HG03432 (cell line): Measurements from ENCODE around the gene TMPRSS6.
A peak's percentile ranks its signal among the peaks of the same experiment; 100 is the strongest.

Source experiments
- ATAC-seq: cut with Tn5 transposase; IDR thresholded peaks from one replicate; pipeline ENCODE4 v1.9.1; 2021; ENCODE audit warnings: mild to moderate bottlenecking, moderate library complexity; ENCODE audit not compliant: unreplicated experiment

TMPRSS6 gene

GRCh38 chr22:37032134-37032534, 77.4 kb downstream of the TMPRSS6 start:
- ATAC-seq: no peak

DNA sequence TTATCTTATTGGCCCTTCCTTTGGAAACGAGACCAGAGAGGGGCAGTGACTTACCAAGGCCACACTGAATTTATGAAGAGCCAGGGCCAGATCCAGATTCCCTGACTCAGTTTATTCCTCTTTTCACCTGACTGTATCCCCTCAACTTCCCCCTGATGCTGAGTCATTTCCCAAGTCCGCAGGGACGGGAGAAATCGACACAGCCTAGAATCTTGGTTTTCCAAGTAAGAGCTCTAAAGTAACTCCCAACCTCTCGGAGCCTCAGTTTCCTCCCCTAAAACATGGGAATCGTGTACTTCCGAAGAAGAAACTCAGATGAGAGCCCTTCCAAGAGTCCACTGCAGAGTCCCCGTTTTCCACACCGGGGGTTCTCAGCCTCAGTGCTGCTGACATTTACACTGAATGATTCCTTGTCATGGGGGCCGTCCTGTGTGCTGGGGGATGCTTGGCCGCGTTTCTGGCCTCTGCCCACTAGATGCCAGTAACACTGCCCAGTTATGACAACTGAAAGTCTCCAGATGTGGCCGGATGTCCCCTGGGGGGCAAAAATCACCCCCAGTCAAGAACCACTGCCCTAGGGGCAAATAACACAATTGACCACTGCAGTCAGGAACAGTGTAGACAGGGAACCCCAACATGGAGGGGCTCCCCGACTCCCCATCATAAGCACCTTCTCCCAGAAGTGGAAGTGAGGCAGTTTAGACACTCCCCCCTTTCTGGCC, 78.8 kb downstream of the TMPRSS6 start:
- no peak for ATAC-seq

GRCh38 chr22:37028692-37029674, 80.5 kb downstream of the TMPRSS6 start:
- no peak for ATAC-seq

DNA sequence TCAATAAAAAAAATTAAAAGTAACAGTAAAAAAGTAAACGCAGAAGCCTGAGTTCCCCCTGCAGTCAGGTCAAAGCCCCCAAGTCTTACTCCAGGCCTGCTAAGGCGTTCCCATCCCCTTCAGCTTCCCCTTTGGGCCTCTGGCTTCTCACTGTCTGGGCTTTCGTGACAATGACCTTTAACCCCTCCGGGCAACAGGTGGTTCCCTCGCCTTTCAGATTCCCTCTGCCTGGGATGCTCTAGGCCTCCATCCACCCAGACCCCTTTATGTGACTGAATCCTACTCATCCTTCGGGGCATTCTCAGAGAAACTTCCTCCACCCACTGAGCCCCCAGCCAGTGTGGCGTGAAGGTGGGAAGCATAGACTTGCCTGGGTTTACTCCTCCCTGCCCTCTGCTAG, 82.0 kb downstream of the TMPRSS6 start:
- ATAC-seq: no peak

GRCh38 chr22:37026325-37026724, 83.2 kb downstream of the TMPRSS6 start:
- ATAC-seq: no peak

DNA sequence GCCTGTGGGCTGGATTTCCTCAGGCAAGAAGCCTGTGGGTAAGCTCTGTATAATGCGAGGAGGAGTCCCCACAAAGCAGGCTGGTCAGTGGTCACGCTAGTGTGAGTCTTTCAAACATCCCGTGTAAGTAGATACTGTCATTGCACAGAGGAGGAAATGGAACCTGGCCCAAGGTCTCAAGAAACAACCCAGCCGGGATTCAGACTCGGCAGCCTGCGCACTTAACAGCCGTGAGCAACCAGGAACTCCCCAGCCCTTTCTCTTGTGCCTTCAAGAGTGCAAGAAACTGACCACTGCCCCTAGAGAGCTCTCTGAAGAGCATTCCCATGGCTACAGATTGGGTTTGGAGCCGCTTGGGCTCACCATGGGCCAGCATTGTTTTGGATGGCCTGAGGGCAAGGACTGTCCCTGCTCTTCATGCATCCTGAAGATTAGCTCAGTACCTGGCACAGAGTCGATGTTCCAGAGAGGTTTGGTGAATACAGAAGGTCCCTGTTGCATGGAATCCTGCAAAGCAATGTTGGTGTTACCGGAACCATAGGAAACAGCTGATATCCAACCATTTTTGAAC, 83.9 kb downstream of the TMPRSS6 start:
- ATAC-seq: no peak

- ATAC-seq: no peak
These were observed 85.0 kb downstream of the TMPRSS6 start for GRCh38 chr22:37024339-37025157.

DNA sequence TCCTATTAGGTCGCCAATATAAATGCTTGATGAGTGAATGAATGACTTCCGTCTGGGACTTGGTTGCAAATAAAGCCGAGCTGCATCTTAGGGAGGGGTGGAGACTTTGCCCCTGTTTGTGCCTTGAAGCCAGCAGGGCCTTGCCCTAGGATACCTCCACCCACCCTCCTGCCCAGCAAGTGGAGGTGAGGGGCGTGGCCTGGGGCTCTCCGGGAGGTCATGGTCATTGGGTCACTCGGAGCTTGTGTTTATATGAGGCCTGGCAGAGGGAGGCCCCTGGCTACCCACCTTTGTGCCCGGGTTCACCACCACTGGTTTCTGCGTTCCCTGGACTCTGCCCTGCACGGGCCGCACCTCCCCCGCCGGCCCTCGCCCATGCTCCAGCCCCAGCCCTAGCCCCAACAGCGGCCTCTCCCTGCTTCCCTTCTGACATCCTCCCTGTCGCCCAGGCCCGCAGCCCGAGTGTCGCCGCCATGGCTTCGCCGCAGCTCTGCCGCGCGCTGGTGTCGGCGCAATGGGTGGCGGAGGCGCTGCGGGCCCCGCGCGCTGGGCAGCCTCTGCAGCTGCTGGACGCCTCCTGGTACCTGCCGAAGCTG, 85.7 kb downstream of the TMPRSS6 start:
- no peak for ATAC-seq

DNA sequence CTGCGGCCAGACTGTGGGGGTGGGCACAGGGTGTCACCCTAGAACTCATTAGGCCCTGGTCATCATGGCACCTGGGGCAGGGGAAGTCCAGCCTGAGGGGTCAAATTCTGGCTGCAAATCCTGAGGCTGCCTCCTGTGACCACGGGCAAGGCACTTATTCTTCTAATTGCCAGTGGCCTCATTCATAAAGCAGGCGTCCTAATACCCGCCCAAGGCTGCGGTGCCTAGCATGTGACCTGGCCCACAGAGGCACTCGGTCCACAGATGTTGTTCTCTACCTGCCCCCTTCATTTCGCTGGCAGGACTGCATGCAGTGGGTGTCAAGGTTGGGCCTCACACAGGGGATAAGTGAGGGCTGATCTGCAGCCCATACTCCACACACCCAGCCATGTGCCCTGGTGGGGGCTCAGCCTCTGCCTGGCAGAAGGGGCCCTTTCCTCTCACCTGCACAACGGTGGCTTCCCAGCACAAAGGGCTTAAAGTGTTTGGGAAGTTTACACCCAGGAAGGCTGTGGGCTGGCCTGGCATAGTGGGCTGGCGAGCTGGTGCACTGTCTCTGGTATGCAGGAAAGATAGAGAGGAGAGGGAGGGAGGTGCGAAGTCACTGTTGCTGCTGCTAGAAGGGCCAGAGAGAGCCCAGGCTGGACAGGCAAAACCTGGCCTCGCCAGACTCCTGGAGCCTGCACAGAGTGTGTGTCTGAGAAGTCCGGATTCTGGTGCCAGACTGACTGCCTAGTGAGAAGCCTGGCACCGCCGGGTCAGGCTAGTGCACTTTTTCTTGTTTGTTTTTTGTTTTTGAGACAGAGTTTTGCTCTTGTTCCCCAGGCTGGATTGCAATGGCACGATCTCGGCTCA, 86.8 kb downstream of the TMPRSS6 start:
- ATAC-seq: no peak

GRCh38 chr22:37021710-37022482, 87.6 kb downstream of the TMPRSS6 start:
- ATAC-seq: no peak

DNA sequence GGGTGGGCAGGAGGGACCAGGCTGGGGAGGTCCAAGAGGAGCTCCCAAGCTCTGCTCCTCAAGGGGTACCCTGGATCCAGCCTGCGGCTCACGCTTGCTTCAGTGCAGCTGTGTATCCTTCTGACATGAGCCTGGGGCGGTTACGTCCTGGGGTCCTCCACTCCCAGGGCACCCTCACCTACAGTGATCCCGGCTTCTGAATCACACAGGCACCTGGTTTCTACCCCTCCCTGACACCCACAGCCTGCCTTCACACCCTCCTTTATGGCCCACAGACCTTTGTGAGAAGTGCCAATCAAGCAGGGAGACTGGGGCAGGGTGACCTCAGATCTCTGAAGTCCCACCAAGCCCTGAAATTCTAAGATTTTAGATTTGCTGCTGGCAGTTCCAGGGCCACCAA, 88.5 kb downstream of the TMPRSS6 start:
- ATAC-seq: no peak

GRCh38 chr22:37020192-37020479, 89.4 kb downstream of the TMPRSS6 start:
- ATAC-seq: no peak

DNA sequence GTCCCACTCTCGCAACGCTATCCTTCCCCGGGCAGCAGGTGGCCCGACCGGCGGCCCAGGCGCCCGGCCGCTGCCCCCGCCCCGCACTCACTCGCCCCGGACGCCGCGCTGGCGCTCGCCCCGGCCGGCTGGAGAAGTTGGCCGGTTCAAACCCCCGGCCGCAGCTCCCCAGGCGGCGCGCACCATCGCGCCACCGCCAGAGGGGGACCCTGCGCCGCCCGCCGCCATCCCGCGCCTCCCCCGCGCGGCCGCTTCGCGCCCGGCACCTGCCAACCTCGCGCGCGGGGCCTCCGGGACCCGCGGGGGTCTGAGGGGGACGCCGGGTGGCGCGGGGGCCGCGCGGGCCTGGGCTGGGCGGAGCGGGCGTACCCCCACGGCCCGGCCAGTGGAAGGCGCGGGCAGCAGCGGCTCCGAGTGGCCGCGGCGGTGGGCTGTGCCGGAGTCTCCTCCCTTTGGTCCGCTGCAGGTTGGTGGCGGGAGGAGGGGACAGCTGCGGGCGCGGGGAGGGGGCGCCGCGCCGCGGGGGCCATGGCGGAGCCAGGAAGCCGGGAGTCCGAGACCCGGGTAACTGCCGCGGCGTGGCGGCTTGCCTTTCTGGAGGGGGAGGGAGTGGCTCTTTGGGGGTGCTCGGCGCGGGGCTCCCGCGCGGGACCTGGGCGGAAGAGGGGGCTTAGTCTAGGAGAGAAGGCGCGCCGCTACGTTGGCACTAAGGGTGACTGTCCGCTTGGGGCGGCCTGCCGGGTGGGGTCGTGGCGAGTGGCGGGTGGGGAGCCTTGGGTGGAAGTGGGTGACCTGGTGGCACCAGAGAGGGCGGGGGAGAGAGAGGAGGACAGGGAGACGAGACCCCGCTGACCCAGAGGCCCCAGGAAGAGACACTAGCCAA, 90.0 kb downstream of the TMPRSS6 start, which contains the start of the genes MPST and TST:
TSS of gene MPST (plus strand) at position 434 of the 883 bp plus-strand sequence. CDS start at position 529, 95 bp downstream.
TSS of gene TST (minus strand) at position 139 of the 883 bp plus-strand sequence. CDS start 715 bp downstream, outside the sequence.
- peak; percentile 58 for ATAC-seq

GRCh38 chr22:37018815-37019308, 90.7 kb downstream of the TMPRSS6 start:
- peak; percentile 25 for ATAC-seq

DNA sequence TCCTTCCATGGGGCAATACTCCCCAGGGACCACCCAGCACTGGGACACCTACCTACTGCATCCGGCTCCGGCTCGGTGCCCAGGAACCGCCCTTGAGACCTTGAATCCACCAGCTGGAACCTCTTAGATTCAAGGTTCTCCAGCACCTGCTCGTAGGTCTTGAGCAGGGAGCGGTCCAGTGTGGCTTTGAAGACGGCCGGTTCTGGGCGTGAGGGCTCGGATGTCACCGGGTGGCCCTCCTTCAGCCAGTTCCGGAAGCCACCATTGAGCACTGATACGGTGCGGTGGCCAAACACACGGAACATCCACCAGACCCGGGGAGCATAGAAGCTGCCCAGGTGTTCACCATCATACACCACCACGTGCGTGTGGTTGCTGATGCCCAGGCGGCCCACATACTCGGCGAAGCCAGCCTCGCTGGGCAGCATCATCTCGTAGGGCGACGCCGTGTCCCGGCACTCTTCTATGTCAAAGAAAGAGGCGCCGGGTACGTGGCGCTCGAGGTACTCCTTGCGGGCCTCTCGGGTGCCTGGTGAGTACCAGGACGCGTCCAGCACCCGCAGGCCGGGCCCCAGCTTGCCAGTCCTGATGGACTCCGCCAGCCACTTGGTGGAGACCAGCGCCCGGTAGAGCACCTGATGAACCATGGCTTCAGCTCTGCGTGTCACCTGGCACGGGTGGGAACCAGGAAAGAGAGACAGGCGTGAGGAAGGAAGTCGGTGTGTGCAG, 91.3 kb downstream of the TMPRSS6 start:
- ATAC-seq: no peak

- ATAC-seq: no peak
These were observed 92.2 kb downstream of the TMPRSS6 start for GRCh38 chr22:37017356-37017755.
